Spleen (tissue), 11 donors: Measurements from ENCODE around the gene WSCD2. TPM values are rescaled to one million over a fixed set of nuclear protein-coding genes. Genes with fewer than 3 reads are reported as not detected.

Experiments used
- DNase-seq: peaks from one replicate; pipeline ENCODE4 v3.0.0-alpha.2; 2020
- H3K27ac ChIP-seq, 8 donors: fragments of 200-600 bp; sonication (generic) in 7 of 8; 1 replicate in 4 of 8; 2 replicates in 4 of 8; pipeline versions ENCODE4 v1.5.0 to v1.8.0; 2016 to 2021; ENCODE audit warnings: inconsistent platforms in 4 of 8, mild to moderate bottlenecking in 4 of 8, moderate library complexity in 1 of 8
- H3K27me3 ChIP-seq, 7 donors: fragments of 200-600 bp; sonication (generic) in 6 of 7; replicated peaks in 1 of 7; 1 replicate in 4 of 7; 2 replicates in 3 of 7; pipeline versions ENCODE4 v1.5.0 to v1.8.0; 2016 to 2021; ENCODE audit warnings: inconsistent platforms in 3 of 7, mild to moderate bottlenecking in 1 of 7
- H3K36me3 ChIP-seq, 6 donors: fragments of 200-600 bp; sonication (generic) in 5 of 6; 1 replicate in 4 of 6; 2 replicates in 2 of 6; pipeline versions ENCODE4 v1.5.0 to v1.8.0; 2016 to 2021; ENCODE audit warnings: inconsistent platforms in 2 of 6
- H3K4me1 ChIP-seq, 6 donors: fragments of 200-600 bp; sonication (generic) in 5 of 6; 1 replicate in 3 of 6; 2 replicates in 3 of 6; pipeline versions ENCODE4 v1.5.0 to v1.8.0; 2016 to 2021; ENCODE audit warnings: inconsistent platforms in 3 of 6
- H3K4me3 ChIP-seq, 8 donors: fragments of 200-600 bp; sonication (generic) in 7 of 8; 1 replicate in 4 of 8; 2 replicates in 4 of 8; pipeline versions ENCODE4 v1.5.0 to v1.8.0; 2016 to 2021; ENCODE audit warnings: inconsistent platforms in 4 of 8, mild to moderate bottlenecking in 4 of 8, moderate library complexity in 2 of 8
- H3K9me3 ChIP-seq, 8 donors: fragments of 200-600 bp; sonication (generic) in 7 of 8; 1 replicate in 4 of 8; 2 replicates in 4 of 8; pipeline versions ENCODE4 v1.5.0 to v1.8.0; 2016 to 2021; ENCODE audit warnings: inconsistent platforms in 4 of 8
- POLR2A ChIP-seq, 3 donors: fragments of 450-650 bp; IDR thresholded peaks; one replicate each; pipeline ENCODE4 v1.5.1; 2017; ENCODE audit warnings: antibody characterized with exemption in 3 of 3, mild to moderate bottlenecking in 1 of 3
- POLR2AphosphoS5 ChIP-seq, 3 donors: sonication (generic); formaldehyde crosslinking; IDR thresholded peaks; one replicate each; pipeline ENCODE4 v1.5.1; 2017; ENCODE audit warnings: antibody characterized with exemption in 3 of 3
- WGBS, 5 donors: extraction: QIAGEN DNeasy Blood & Tissue Kit in 3 of 5; methylation state at CpG; one replicate each; pipeline versions ENCODE4 v1.1.5 to v1.1.7; 2013 to 2018; 5-methylcytosine and 5-hydroxymethylcytosine counted together
- intact Hi-C: fragments of 100-400 bp; cut with DNase I; formaldehyde crosslinking; loops from one replicate; pipeline ENCODE4 v1.15.0; 2023; ENCODE audit warnings: low total_unique reads
- polyA plus RNA-seq, 3 donors: library from polyadenylated mRNA; stranded (reverse); fragments of 200-250 nt; gene quantifications; one replicate each; pipeline ENCODE4 v1.2.1, GENCODE V29; 2013
- total RNA-seq, 7 donors: library from RNA; depleted of rRNA in 3 of 7; stranded (reverse); fragments of >200 nt in 3 of 7; fragmentation: NEBNext Ultra II Directional in 4 of 7; extraction: Animal tissue kit (Norgen Biotek cat#: 25700) in 4 of 7; gene quantifications; one replicate each; pipeline versions ENCODE4 v1.1.0 to v1.2.1, GENCODE V29; 2016 to 2021
- TF ChIP-seq, protein P1 (sequence below), 11 experiments: fragments of 200-600 bp in 7 of 11; fragments of 450-650 bp in 4 of 11; sonication (generic) in 4 of 11; IDR thresholded peaks in 8 of 11; conservative IDR thresholded peaks in 3 of 11; 1 replicate in 7 of 11; 2 replicates in 4 of 11; pipeline versions ENCODE4 v1.4.0 to v1.8.0; 2016 to 2021; ENCODE audit warnings: antibody characterized with exemption in 11 of 11, inconsistent platforms in 4 of 11, mild to moderate bottlenecking in 1 of 11
- donor health status: healthy with polysubstance abuse.
- donor health status: DM: no; HTN: no; CAD: no; lungs with moderate emphysema.
- donor health status: DM: no; HTN: no; CAD: no.
- donor health status: Bipolar disorder and iron deficiency.
- donor health status: healthy.
- donor health status: DM: no; HTN: no; CAD: no.
- donor health status: DM: yes; HTN: yes; CAD: no.

Gene WSCD2
- total and polyA plus RNA-seq, 10 donors, result 0.09 to 0.60 (median 0.23) TPM; not detected in 1

DNA sequence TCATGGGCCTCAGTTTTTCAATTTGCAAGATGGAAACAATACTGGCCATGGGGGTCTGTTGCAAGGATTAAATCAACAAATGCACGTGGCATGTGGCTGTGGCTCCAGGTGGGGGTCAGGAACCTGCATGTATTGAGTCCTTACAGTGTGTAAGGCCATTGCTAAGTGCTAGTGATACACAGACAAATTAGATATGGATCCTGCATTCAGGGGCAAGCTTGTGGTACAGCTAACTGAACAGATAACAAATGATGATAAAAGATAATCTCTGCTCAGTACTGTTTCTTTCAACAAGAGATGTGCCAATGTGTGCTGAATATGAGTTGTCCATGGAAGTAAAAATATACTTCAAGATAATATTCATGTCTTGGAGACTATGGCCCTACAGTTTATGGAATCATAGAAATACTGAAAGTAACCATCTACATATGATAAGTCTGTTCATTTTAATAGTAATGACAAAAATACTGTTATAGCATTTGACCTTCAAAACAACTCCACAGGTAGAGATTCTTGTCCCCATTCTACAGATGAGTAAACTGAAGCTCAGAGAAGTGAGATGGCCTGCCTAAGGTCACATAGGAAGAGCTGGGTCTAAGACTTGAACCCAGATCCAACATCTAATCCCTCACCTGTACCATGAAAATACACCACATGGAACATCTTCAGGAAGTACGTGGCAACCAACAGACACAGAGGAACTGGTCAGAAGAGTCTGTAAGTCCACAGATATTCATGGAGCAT is 7.2 kb upstream of the WSCD2 start:
- Histone ChIP-seq H3K9me3 (peaks cover 0 to 11% (median 0%) of the 10 kb centered on the region in 8 donors), H3K27me3 (peaks cover 0 to 45% (median under 1%) of the 10 kb centered on the region in 7 donors), H3K27ac (no peak overlapping the region), H3K36me3 (no peaks in the 10 kb centered on the region), H3K4me1 (no peaks in the 10 kb centered on the region), H3K4me3 (no peak overlapping the region)
- no peak for TF ChIP-seq POLR2AphosphoS5 (IDR thresholded peaks at IDR 0.05)
- no peak for TF ChIP-seq POLR2A (IDR thresholded peaks at IDR 0.05)
- TF ChIP-seq, protein P1, sequence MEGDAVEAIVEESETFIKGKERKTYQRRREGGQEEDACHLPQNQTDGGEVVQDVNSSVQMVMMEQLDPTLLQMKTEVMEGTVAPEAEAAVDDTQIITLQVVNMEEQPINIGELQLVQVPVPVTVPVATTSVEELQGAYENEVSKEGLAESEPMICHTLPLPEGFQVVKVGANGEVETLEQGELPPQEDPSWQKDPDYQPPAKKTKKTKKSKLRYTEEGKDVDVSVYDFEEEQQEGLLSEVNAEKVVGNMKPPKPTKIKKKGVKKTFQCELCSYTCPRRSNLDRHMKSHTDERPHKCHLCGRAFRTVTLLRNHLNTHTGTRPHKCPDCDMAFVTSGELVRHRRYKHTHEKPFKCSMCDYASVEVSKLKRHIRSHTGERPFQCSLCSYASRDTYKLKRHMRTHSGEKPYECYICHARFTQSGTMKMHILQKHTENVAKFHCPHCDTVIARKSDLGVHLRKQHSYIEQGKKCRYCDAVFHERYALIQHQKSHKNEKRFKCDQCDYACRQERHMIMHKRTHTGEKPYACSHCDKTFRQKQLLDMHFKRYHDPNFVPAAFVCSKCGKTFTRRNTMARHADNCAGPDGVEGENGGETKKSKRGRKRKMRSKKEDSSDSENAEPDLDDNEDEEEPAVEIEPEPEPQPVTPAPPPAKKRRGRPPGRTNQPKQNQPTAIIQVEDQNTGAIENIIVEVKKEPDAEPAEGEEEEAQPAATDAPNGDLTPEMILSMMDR (IDR thresholded peaks at IDR 0.05 in 8 of 11, conservative IDR thresholded peaks at IDR 0.05 in 3 of 11), result no peak
- no peak for DNase-seq
- intact Hi-C loops, result no loop called here
- WGBS, 5 donors, result 76 to 89% (median 79%) methylated on average over 2 of the region's 2 CpGs

DNA sequence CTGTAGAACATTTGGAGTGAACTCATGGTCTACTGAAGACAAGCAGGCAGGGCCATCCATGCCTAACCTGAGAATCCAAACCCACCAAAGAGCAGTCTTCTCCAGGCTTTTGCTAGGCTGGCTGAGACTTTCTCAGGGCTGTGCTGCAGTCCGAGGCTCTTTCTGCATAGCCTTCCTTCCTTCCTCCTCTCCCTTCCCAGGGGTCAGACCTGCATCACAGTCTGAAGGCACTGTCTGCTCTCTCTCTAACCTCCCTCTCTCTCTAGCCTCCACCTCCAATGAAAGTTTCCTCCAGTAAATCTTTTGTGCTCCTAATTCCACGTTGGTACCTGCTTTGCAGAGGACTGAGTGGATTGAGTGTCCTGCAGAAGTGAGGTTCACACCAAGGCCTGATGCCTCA is 6.4 kb upstream of the WSCD2 start:
- Histone ChIP-seq H3K4me3 (no peak overlapping the region), H3K4me1 (no peaks in the 10 kb centered on the region), H3K9me3 (peaks cover 0 to 11% (median 0%) of the 10 kb centered on the region in 8 donors), H3K27ac (no peak overlapping the region), H3K36me3 (no peaks in the 10 kb centered on the region), H3K27me3 (peaks cover 0 to 47% (median 8%) of the 10 kb centered on the region in 7 donors)
- no peak for TF ChIP-seq POLR2A (IDR thresholded peaks at IDR 0.05)
- no peak for TF ChIP-seq POLR2AphosphoS5 (IDR thresholded peaks at IDR 0.05)
- TF ChIP-seq, protein P1 (IDR thresholded peaks at IDR 0.05 in 8 of 11, conservative IDR thresholded peaks at IDR 0.05 in 3 of 11), result no peak
- WGBS, 5 donors, result 60 to 76% (median 73%) methylated on average over 2 of the region's 2 CpGs
- intact Hi-C loops, result no loop called here
- no peak for DNase-seq

DNA sequence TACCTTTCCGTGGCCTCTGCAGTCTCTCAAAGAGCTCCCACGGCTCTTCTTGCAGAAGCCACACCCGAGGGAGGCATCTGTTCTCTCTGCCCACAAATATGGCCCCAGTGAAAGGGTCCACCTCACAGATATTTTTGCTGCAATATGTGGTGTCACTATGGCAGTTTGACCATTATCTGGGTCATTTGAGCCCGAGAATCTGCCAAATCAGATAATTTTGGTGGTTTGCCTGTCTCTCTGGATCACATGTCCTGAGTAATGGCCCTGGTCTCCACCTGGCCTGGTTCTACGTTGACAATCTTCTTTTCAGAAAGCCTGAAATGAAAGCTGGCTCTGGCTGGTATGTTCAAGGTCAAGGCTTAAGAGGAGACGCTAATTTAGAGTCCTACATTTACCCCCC is 5.7 kb upstream of the WSCD2 start:
- H3K27ac ChIP-seq, result no peak overlapping the region
- H3K4me3 ChIP-seq, result no peak overlapping the region
- DNase-seq, result no peak
- TF ChIP-seq POLR2A (IDR thresholded peaks at IDR 0.05), result no peak
- TF ChIP-seq POLR2AphosphoS5 (IDR thresholded peaks at IDR 0.05), result no peak
- TF ChIP-seq, protein P1 (IDR thresholded peaks at IDR 0.05 in 8 of 11, conservative IDR thresholded peaks at IDR 0.05 in 3 of 11), result no peak
- intact Hi-C loops, result no loop called here
- no peaks in the 10 kb centered on the region for H3K36me3 ChIP-seq
- H3K27me3 ChIP-seq, result peaks cover 0 to 51% (median 16%) of the 10 kb centered on the region in 7 donors
- H3K9me3 ChIP-seq, result peaks cover 0 to 11% (median 0%) of the 10 kb centered on the region in 8 donors
- 69 to 80% (median 73%) methylated on average over 6 of the region's 6 CpGs for WGBS, 5 donors
- H3K4me1 ChIP-seq, result no peaks in the 10 kb centered on the region

DNA sequence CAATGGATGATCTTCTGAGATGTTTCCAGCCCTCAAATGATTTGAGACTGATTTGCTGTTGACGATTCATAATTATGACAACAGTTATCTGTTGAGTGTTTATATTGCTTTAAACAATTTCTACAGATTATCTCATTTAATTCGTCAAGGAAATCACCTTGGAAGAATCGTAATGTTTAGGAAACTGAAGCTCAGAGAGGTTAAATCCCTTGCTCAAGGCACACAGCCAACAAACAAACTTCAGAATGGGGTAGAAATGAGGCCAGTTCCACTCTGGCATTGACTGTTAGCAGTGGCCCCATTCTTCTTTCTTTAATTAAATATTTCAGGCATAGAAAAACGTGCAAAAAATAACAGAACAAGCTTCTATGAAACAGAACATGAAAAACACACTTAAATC is 4.0 kb upstream of the WSCD2 start:
- no peak for TF ChIP-seq POLR2A (IDR thresholded peaks at IDR 0.05)
- H3K27ac ChIP-seq, result no peak overlapping the region
- WGBS, 5 donors, result 56 to 70% (median 64%) methylated on average over 4 of the region's 4 CpGs
- H3K9me3 ChIP-seq, result peaks cover 0 to 11% (median 0%) of the 10 kb centered on the region in 8 donors
- intact Hi-C loops, result no loop called here
- DNase-seq, result no peak
- H3K36me3 ChIP-seq, result no peaks in the 10 kb centered on the region
- peaks cover 0 to 58% (median 31%) of the 10 kb centered on the region in 7 donors for H3K27me3 ChIP-seq
- peaks cover 4 to 15% (median 14%) of the 10 kb centered on the region in 6 donors for H3K4me1 ChIP-seq
- H3K4me3 ChIP-seq, result no peak overlapping the region
